Measurements from ENCODE around the gene NSUN5. TPM values are rescaled to one million over a fixed set of nuclear protein-coding genes. Genes with fewer than 3 reads are reported as not detected.
"Not testable (repeated sequence)": the region's sequence is repeated elsewhere in the genome, so short reads cannot be mapped to it uniquely, and the experiment has no call there.

The NSUN5 gene
- polyA plus RNA-seq, 3 donors = 28.6 to 37.7 (median 31.3) TPM

DNA sequence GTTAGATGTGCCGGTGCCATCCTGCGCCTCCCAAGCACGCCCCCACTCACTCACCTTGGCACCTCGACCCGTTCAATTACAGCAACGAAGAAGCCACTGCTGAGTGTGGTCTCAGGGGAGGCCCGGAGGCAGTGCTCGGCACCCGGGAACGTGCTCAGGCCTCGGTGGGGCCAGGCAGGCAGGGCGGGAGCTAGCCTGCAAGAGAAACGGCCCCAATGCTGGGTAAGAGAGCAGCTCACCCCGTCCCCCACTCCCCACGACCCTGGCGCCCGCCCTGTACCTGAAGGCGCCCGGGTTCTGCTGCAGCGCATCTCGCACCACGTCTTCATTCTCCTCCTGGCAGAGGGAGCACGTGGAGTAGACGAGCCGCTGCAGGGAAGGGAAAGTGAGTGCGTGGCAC lies 5.1 kb downstream of the NSUN5 start:
- no peak overlapping the region for H2AFZ ChIP-seq (ENCODE audit: insufficient read depth, low read depth, low read length, poor library complexity, severe bottlenecking)
- H4K20me1 ChIP-seq (ENCODE audit: insufficient read depth, low read length) = peaks cover 12% of the 10 kb centered on the region
- WGBS (ENCODE audit: insufficient coverage) = 95% methylated on average over 23 of the region's 26 CpGs
- Mint-ChIP-seq H3K4me1 (peaks cover 42% of the 10 kb centered on the region), H3K4me3 (no peak overlapping the region), H3K27me3 (ENCODE audit: low read depth in 3 of 3) (peaks cover 0 to 3% (median 2%) of the 10 kb centered on the region in 3 donors), H3K9me3 (no peaks in the 10 kb centered on the region), H3K27ac (no peak overlapping the region), H3K36me3 (peaks cover 38 to 41% of the 10 kb centered on the region in 2 donors)
- H3K79me2 ChIP-seq (ENCODE audit: insufficient read depth, low read length) = peaks cover 17% of the 10 kb centered on the region
- no peak overlapping the region for H3K9ac ChIP-seq (ENCODE audit: insufficient read depth, low read length, poor library complexity, severe bottlenecking)
- H3K4me3 ChIP-seq (replicated peaks in 1 of 3; ENCODE audit: low read depth in 2 of 3, low read length in 3 of 3) = no peak overlapping the region
- no peak overlapping the region for H3K4me2 ChIP-seq (replicated peaks; ENCODE audit: extremely low read depth, low read length, poor library complexity, severe bottlenecking)
- no peaks in the 10 kb centered on the region for H3K9me3 ChIP-seq (replicated peaks in 1 of 2; ENCODE audit: control insufficient read depth in 1 of 2, insufficient read depth in 1 of 2, low read length in 2 of 2)
- no peaks in the 10 kb centered on the region for H3K27me3 ChIP-seq (ENCODE audit: control insufficient read depth in 2 of 2, insufficient read depth in 2 of 2, low read length in 2 of 2)
- TF ChIP-seq, protein P1, sequence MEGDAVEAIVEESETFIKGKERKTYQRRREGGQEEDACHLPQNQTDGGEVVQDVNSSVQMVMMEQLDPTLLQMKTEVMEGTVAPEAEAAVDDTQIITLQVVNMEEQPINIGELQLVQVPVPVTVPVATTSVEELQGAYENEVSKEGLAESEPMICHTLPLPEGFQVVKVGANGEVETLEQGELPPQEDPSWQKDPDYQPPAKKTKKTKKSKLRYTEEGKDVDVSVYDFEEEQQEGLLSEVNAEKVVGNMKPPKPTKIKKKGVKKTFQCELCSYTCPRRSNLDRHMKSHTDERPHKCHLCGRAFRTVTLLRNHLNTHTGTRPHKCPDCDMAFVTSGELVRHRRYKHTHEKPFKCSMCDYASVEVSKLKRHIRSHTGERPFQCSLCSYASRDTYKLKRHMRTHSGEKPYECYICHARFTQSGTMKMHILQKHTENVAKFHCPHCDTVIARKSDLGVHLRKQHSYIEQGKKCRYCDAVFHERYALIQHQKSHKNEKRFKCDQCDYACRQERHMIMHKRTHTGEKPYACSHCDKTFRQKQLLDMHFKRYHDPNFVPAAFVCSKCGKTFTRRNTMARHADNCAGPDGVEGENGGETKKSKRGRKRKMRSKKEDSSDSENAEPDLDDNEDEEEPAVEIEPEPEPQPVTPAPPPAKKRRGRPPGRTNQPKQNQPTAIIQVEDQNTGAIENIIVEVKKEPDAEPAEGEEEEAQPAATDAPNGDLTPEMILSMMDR (IDR thresholded peaks at IDR 0.05) = no peak
- peaks cover 31 to 37% of the 10 kb centered on the region in 2 donors for H3K36me3 ChIP-seq (replicated peaks in 1 of 2; ENCODE audit: control insufficient read depth in 1 of 2, insufficient read depth in 2 of 2, low read length in 2 of 2)
- intact Hi-C loops (cut with micrococcal nuclease) = no loop called here
- H3K4me1 ChIP-seq (ENCODE audit: control insufficient read depth in 1 of 2, insufficient read depth in 2 of 2, low read length in 2 of 2) = peaks cover 23 to 38% of the 10 kb centered on the region in 2 donors
- DNase-seq = no peak
- H3K27ac ChIP-seq (ENCODE audit: low read depth in 1 of 2, low read length in 2 of 2) = no peak overlapping the region

DNA sequence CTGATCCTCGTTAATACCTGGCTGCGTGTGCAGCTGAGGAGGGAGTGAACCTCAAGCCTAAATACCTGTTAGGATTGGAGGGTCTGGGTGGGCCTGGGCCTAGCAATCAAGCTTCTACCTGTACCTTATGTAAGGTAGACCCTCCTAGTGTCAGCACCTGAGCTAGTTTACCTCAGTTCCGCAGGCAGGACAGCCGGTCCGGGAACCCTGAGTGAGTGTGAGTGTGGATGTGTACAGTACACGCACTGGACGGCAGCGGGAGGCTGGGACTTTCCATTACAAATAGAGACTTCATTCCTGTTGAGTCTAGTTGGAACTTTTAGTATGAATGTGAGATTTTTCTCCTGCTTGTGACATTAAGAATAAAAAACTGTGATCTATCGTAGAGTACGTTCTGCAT lies 5.8 kb downstream of the NSUN5 start:
- H3K4me3 Mint-ChIP-seq; H3K27ac Mint-ChIP-seq; intact Hi-C loops (cut with micrococcal nuclease); H3K4me2 ChIP-seq (replicated peaks; ENCODE audit: extremely low read depth, low read length, poor library complexity, severe bottlenecking); H2AFZ ChIP-seq (ENCODE audit: insufficient read depth, low read depth, low read length, poor library complexity, severe bottlenecking); H3K9ac ChIP-seq (ENCODE audit: insufficient read depth, low read length, poor library complexity, severe bottlenecking); H3K9me3 ChIP-seq (replicated peaks in 1 of 2; ENCODE audit: control insufficient read depth in 1 of 2, insufficient read depth in 1 of 2, low read length in 2 of 2); H3K4me3 ChIP-seq (replicated peaks in 1 of 3; ENCODE audit: low read depth in 2 of 3, low read length in 3 of 3); H3K79me2 ChIP-seq (ENCODE audit: insufficient read depth, low read length); DNase-seq; H3K9me3 Mint-ChIP-seq; H3K27me3 Mint-ChIP-seq (ENCODE audit: low read depth in 3 of 3); H3K27me3 ChIP-seq (ENCODE audit: control insufficient read depth in 2 of 2, insufficient read depth in 2 of 2, low read length in 2 of 2); H3K27ac ChIP-seq (ENCODE audit: low read depth in 1 of 2, low read length in 2 of 2): not testable (repeated sequence)
- 96% methylated on average over 2 of the region's 10 CpGs for WGBS (ENCODE audit: insufficient coverage)
- Histone ChIP-seq H3K36me3 (replicated peaks in 1 of 2; ENCODE audit: control insufficient read depth in 1 of 2, insufficient read depth in 2 of 2, low read length in 2 of 2) (peaks cover 31 to 37% of the 10 kb centered on the region in 2 donors), H3K4me1 (ENCODE audit: control insufficient read depth in 1 of 2, insufficient read depth in 2 of 2, low read length in 2 of 2) (peaks cover 19 to 33% of the 10 kb centered on the region in 2 donors), H4K20me1 (ENCODE audit: insufficient read depth, low read length) (peaks cover 11% of the 10 kb centered on the region)
- Mint-ChIP-seq H3K4me1 (peaks cover 36% of the 10 kb centered on the region), H3K36me3 (peaks cover 38 to 41% of the 10 kb centered on the region in 2 donors)

DNA sequence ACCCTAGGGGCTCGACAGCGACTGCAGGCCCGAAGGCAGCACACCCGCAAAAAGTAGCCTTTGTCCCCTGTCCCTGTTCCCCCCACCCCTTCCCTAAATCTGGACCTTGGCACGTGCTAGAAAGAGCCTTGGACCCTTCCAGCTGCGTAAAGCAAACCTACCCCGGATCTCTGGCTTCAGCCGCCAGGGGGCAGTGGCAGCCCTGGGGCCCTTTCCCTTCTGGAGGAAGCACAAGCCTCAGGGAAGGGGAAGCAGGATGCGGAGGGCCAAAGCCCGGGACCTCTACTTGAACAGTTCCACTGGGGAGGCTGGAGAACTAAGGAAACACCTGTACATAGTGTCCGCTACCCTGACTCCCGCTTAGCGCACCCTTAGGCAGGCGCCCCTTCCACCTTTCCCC lies 7.5 kb downstream of the NSUN5 start:
- H3K36me3 Mint-ChIP-seq = peaks cover 25 to 30% of the 10 kb centered on the region in 2 donors
- Histone ChIP-seq H3K4me1 (ENCODE audit: control insufficient read depth in 1 of 2, insufficient read depth in 2 of 2, low read length in 2 of 2) (peaks cover 15 to 19% of the 10 kb centered on the region in 2 donors), H3K36me3 (replicated peaks in 1 of 2; ENCODE audit: control insufficient read depth in 1 of 2, insufficient read depth in 2 of 2, low read length in 2 of 2) (peaks cover 26% of the 10 kb centered on the region in 2 donors)
- H3K9me3 ChIP-seq (replicated peaks in 1 of 2; ENCODE audit: control insufficient read depth in 1 of 2, insufficient read depth in 1 of 2, low read length in 2 of 2); H3K4me2 ChIP-seq (replicated peaks; ENCODE audit: extremely low read depth, low read length, poor library complexity, severe bottlenecking); H3K4me3 ChIP-seq (replicated peaks in 1 of 3; ENCODE audit: low read depth in 2 of 3, low read length in 3 of 3); H3K9ac ChIP-seq (ENCODE audit: insufficient read depth, low read length, poor library complexity, severe bottlenecking); H3K27me3 ChIP-seq (ENCODE audit: control insufficient read depth in 2 of 2, insufficient read depth in 2 of 2, low read length in 2 of 2); H3K27ac ChIP-seq (ENCODE audit: low read depth in 1 of 2, low read length in 2 of 2); H3K4me3 Mint-ChIP-seq; H3K27me3 Mint-ChIP-seq (ENCODE audit: low read depth in 3 of 3); H3K9me3 Mint-ChIP-seq; DNase-seq; H2AFZ ChIP-seq (ENCODE audit: insufficient read depth, low read depth, low read length, poor library complexity, severe bottlenecking); intact Hi-C loops (cut with micrococcal nuclease); H3K27ac Mint-ChIP-seq; H3K79me2 ChIP-seq (ENCODE audit: insufficient read depth, low read length); H4K20me1 ChIP-seq (ENCODE audit: insufficient read depth, low read length): not testable (repeated sequence)
- peaks cover 20% of the 10 kb centered on the region for H3K4me1 Mint-ChIP-seq
- WGBS (ENCODE audit: insufficient coverage) = no CpG with 5 or more reads among the region's 14 CpGs

DNA sequence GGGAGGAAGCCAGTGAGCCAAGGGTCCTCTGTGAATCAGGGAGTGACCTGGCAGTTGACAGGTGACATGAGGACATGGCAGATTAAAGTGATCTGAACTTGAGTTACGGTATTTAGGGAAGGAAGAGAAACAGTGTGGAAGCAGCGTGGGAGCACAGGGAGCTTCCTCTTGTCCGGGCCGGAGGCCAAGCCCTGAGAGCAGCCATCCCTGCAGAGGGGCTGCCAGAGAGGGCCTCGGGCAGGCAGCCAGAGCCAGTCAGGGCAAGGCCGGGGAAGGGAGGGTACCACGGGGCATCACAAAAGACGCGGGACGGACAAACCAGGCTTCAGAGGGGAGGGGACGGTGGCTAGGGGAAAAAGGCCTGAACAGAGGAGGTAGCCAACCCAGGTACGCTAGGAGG lies 8.8 kb downstream of the NSUN5 start:
- H3K4me3 Mint-ChIP-seq; H3K27me3 ChIP-seq (ENCODE audit: control insufficient read depth in 2 of 2, insufficient read depth in 2 of 2, low read length in 2 of 2); H3K4me3 ChIP-seq (replicated peaks in 1 of 3; ENCODE audit: low read depth in 2 of 3, low read length in 3 of 3); H2AFZ ChIP-seq (ENCODE audit: insufficient read depth, low read depth, low read length, poor library complexity, severe bottlenecking); H3K27ac Mint-ChIP-seq; H3K4me1 ChIP-seq (ENCODE audit: control insufficient read depth in 1 of 2, insufficient read depth in 2 of 2, low read length in 2 of 2); H4K20me1 ChIP-seq (ENCODE audit: insufficient read depth, low read length); H3K4me1 Mint-ChIP-seq; H3K9me3 ChIP-seq (replicated peaks in 1 of 2; ENCODE audit: control insufficient read depth in 1 of 2, insufficient read depth in 1 of 2, low read length in 2 of 2); DNase-seq; intact Hi-C loops (cut with micrococcal nuclease); H3K4me2 ChIP-seq (replicated peaks; ENCODE audit: extremely low read depth, low read length, poor library complexity, severe bottlenecking); H3K27me3 Mint-ChIP-seq (ENCODE audit: low read depth in 3 of 3); H3K27ac ChIP-seq (ENCODE audit: low read depth in 1 of 2, low read length in 2 of 2); H3K9me3 Mint-ChIP-seq; H3K79me2 ChIP-seq (ENCODE audit: insufficient read depth, low read length); H3K9ac ChIP-seq (ENCODE audit: insufficient read depth, low read length, poor library complexity, severe bottlenecking): not testable (repeated sequence)
- WGBS (ENCODE audit: insufficient coverage) = no CpG with 5 or more reads among the region's 12 CpGs
- peaks cover 19 to 21% of the 10 kb centered on the region in 2 donors for H3K36me3 Mint-ChIP-seq
- H3K36me3 ChIP-seq (replicated peaks in 1 of 2; ENCODE audit: control insufficient read depth in 1 of 2, insufficient read depth in 2 of 2, low read length in 2 of 2) = peaks cover 19 to 21% of the 10 kb centered on the region in 2 donors
